DMS 273 (cell line): ENCODE results near the gene NEURL3.

Experiments used
- DNase-seq: peaks from one replicate; lab custom pipeline; 2025; ENCODE audit not compliant: unreplicated experiment; lab: John Stamatoyannopoulos, UW

NEURL3 gene

GRCh38 chr2:96540136-96540535 is 35.0 kb upstream of the NEURL3 start:
- no peak for DNase-seq

DNA sequence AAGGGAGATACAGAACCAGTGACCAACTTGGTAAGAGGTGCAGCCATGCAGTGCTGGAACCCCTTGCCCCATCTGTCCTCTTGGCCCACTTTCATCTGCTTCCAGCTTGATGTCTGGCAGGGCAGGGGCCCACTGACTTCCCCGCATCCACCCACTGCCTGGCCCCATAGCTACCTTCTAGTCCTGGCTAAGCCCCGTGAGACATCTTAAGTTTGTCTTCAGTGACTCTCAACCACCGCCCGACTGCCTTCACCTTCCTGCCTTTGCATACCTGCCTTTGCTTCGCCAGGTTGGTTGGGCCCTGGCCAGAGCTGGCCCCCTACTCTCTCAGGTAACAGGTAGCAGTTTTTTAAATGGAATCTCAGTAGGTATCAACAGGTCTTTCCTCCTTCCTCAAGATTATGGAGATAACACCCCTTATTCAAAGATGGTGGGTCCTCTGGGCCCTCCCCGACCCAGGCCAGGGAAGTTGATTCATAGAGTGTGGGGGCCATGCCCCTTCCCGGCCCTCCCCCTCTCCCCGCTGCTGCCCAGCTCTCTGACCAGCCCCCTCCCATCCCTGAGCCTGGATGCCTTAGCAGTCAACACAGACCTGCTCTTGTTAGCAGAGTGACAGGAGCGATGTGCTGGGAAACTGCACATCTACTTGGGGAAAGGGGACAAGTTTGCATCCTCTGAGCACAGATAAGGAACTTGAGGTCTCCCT is 34.2 kb upstream of the NEURL3 start:
- no peak for DNase-seq

GRCh38 chr2:96538487-96539214 is 33.5 kb upstream of the NEURL3 start:
- DNase-seq, result no peak

GRCh38 chr2:96537734-96538486 is 32.8 kb upstream of the NEURL3 start:
- DNase-seq, result no peak

GRCh38 chr2:96537066-96537733 is 32.0 kb upstream of the NEURL3 start:
- DNase-seq, result peak; percentile 76

- peak; percentile 97 for DNase-seq
Observed at GRCh38 chr2:96536445-96537065, 31.4 kb upstream of the NEURL3 start, which contains the start of gene ARID5A. Gene ARID5A (plus strand): TSS chr2:96536752. CDS start chr2:96536827, 75 bp downstream.

GRCh38 chr2:96535331-96535730 is 30.2 kb upstream of the NEURL3 start:
- no peak for DNase-seq

GRCh38 chr2:96534701-96535181 is 29.6 kb upstream of the NEURL3 start:
- DNase-seq, result peak; percentile 72

DNA sequence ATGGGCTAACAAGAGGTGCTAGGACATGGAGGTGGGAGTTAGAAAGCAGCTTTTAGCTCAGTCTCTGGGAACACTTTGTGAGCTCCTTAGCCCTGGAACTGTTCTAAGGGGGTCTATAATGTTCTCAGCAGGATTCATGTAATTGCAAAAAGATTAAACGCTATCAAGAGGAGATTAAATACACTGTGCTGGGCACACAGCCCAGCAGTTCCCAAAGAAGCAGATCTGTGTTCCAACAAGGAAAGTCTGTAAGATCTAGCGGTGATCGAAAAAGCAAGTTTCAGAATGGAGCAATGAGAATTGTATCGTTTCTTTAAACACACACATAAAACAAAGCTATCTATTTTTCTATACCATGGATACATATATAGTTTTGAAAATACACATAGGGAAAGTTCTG is 29.0 kb upstream of the NEURL3 start:
- no peak for DNase-seq

DNA sequence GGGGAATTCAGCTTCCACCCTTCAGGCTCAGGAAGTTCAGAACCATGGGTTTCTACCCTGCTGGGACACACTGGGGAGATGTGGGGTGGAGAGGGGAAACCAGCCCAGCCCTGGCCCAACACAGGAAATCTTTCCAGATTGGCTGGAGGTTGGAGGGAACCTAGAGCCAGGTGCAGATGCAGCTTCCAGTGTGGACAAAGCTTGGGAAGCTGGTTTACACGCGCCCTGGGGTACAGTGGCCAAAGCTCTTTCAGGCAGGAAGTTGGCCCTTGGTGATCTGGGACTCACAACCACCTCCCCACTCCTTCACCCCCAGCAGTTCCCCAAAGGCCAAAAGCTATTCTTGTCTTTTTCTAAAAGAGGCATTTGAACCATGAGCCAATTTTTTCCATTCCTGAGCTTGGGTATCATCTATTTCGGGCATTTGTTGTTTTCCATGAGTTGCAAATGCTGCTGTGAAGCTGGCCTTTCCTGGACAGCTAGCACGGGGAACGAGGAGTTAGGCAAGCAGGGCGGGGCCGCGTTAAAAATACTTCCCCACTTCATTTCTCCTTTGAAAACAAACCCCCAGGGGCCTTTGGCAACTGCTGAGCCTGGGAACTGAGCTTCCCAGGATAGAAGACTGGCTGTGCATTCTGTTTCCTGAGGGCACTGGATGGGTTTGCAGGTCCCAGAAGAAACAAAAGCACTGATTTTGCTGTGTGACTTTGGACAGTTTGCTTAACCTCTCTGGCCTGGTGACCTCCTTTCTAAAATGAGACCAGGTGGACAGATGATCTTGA is 28.3 kb upstream of the NEURL3 start:
- DNase-seq, result peak; percentile 25

GRCh38 chr2:96532641-96533291 is 27.6 kb upstream of the NEURL3 start:
- DNase-seq, result no peak

DNA sequence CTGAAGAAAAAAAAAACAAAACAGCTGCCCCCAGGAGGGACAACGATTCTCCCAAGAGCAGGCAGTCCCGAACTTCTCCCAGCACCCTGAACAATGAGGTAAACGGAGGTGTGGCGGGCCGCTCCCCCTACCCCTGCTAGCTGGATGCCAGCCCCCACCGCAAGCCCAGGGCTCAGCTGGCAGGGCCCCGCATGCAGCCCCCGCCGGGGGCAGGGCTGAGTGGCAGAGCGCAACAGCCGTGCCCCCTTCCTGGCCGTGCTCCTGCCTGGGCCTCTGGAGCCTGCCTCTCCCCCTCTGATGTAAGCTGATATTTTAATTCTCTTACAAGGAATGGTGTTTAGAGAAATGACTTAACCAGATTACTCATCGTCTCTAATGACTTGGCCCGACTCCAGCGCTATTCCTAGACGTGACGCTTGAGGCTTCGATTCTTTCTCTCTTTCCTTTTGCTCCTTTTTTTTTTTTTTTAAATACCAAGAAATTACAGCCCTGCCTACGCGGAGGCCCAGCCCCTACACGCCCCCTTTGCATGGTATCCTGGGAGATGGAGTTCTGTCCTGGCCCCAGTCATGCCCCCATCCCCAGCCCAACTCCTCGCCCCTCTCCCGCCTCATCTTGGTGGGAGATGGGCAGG is 26.8 kb upstream of the NEURL3 start:
- peak; percentile 95 for DNase-seq

- DNase-seq, result no peak
Observed at GRCh38 chr2:96531366-96531765, 26.2 kb upstream of the NEURL3 start.

DNA sequence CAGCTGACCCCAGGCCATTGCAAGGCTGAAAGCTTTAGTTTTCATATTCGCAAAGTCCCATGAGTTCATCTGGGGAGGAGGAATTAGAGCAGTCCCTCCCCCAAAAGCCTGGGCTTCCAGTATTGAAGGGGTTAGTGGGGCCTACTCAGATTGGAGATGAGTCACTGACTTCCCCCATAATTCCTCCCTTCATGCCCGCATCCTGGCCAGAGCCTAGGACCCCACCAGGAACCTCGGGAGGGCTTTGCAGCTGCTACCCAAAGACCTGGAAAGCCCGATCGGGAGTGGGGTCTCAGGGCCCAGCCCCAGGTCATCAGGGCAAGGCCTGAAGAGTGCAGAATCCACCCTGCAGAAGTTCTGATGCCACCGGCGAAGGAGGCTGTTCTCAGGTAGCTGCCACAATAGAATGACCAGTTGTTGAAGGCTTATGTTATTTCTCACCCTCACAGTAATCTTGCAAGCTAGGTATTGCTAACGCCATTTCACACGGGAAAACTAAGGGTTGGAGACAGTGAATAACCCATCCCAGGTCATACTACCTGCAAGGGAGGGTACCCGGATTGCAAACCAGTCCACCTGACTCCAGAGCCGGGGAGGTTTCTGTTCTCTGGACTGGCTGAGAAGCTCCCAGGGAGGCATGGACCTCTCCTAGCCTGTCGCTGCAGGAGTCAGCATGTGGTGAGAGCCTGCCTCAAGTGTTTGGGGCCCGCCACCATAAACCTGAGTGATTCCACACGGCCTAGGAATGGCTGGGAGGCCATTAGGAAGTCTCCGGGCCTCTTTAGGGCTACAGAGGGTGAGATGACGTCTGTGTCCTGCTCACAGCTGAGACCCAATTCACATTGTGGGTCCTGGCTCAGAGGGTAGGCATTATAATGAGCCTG is 25.6 kb upstream of the NEURL3 start:
- DNase-seq, result no peak

DNA sequence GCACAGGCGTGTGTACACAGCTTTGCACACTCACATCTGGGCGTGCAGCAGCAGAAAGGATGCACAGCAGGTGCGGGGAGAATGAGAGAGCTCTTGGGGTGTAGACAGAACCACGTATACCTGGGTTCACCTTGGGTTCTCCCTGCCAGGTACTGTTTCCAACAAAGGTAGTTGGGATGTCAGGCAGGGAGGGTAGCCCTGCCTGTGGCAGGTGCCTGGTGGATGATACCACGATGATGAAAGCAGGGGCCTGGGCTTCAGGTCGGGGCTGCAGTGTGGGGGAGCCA is 24.9 kb upstream of the NEURL3 start:
- no peak for DNase-seq

DNA sequence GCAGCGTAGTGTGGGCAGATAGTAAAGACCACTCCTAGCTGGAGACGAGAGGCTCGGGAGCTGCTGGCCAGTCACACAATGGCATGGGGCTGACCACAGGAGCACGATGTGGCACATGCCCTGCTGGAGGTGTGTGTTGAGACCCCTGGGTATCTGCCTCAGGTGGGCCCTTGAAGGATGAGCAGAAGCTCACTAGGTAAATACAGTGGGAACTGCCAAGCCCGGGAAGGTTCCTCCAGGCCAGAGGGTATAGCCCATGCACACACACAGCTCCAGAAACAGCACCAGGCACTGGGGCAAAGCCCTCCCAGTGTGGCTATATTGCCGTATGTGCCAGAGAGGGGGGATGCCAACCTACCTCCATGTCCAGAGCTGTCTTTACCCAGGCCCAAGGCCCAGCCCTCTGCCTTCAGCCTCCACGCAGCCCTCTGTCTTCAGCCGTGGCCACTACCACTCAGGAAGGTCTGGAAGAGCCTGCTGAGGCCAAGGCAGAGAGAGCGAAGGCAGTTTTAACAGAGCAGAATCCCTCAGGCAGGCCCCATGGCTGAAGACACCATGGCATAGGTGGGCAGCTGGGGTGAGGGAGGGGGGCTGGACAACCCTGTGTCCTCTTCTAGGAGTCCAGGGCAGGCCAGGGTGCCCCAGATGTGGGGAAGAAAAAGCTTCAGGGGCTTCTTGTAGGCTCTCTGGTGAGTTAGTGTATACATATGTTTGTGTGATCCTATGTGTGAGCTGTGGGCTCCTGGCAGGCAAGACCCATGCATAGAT is 24.4 kb upstream of the NEURL3 start:
- DNase-seq, result no peak

- DNase-seq, result no peak
Observed at GRCh38 chr2:96528700-96529375, 23.7 kb upstream of the NEURL3 start.
